GM18867 (cell line): Measurements from ENCODE around the gene TMSB15B.
"Not testable (repeated sequence)": the region's sequence is repeated elsewhere in the genome, so short reads cannot be mapped to it uniquely, and the experiment has no call there.

ENCODE experiments used
- ATAC-seq: cut with Tn5 transposase; IDR thresholded peaks from one replicate; pipeline ENCODE4 v1.9.1; 2021; ENCODE audit warnings: mild to moderate bottlenecking, moderate library complexity; ENCODE audit not compliant: unreplicated experiment

TMSB15B gene

GRCh38 chrX:103962411-103963278, at the start of gene TMSB15B:
Gene TMSB15B, plus strand, starts transcription at chrX:103962627.
- peak; percentile 99 for ATAC-seq

GRCh38 chrX:103913356-103914020, 48.9 kb upstream of the TMSB15B start:
- no peak for ATAC-seq

GRCh38 chrX:103918050-103918449, 44.4 kb upstream of the TMSB15B start:
- ATAC-seq: peak; percentile 36

- ATAC-seq: peak; percentile 67
Observed at GRCh38 chrX:103918571-103919269, 43.7 kb upstream of the TMSB15B start.

GRCh38 chrX:103919270-103919637, 43.2 kb upstream of the TMSB15B start:
- ATAC-seq: peak; percentile 43

GRCh38 chrX:103920515-103920914, 41.9 kb upstream of the TMSB15B start:
- peak; percentile 56 for ATAC-seq

- no peak for ATAC-seq
Observed at GRCh38 chrX:103927030-103927429, 35.4 kb upstream of the TMSB15B start.

GRCh38 chrX:103927633-103928032, 34.8 kb upstream of the TMSB15B start:
- ATAC-seq: no peak

- no peak for ATAC-seq
Observed at GRCh38 chrX:103932133-103932532, 30.3 kb upstream of the TMSB15B start.

GRCh38 chrX:103940257-103940656, 22.2 kb upstream of the TMSB15B start:
- not testable (repeated sequence) for ATAC-seq

- ATAC-seq: peak; percentile 65
Observed at GRCh38 chrX:103941201-103941975, 21.0 kb upstream of the TMSB15B start.

GRCh38 chrX:103949506-103949905, 12.9 kb upstream of the TMSB15B start:
- no peak for ATAC-seq

- no peak for ATAC-seq
Observed at GRCh38 chrX:103953353-103953752, 9.1 kb upstream of the TMSB15B start.

- ATAC-seq: no peak
Observed at GRCh38 chrX:103954259-103954658, 8.2 kb upstream of the TMSB15B start.

- not testable (repeated sequence) for ATAC-seq
Observed at GRCh38 chrX:103960599-103960998, 1.8 kb upstream of the TMSB15B start.

- ATAC-seq: not testable (repeated sequence)
Observed at GRCh38 chrX:103983508-103983907, 21.1 kb downstream of the TMSB15B start.

- ATAC-seq: peak; percentile 54
Observed at GRCh38 chrX:103999234-103999633, 36.8 kb downstream of the TMSB15B start.

- no peak for ATAC-seq
Observed at GRCh38 chrX:104008831-104009230, 46.4 kb downstream of the TMSB15B start.

- no peak for ATAC-seq
Observed at GRCh38 chrX:104013158-104013557, 50.7 kb downstream of the TMSB15B start.

- ATAC-seq: no peak
Observed at GRCh38 chrX:104013606-104014005, 51.2 kb downstream of the TMSB15B start, which contains the start of gene H2BW1. Gene H2BW1, minus strand, starts transcription at chrX:104013708. Its CDS starts 132 bp downstream, at chrX:104013576.

GRCh38 chrX:104015576-104015975, 53.1 kb downstream of the TMSB15B start:
- not testable (repeated sequence) for ATAC-seq
